Measurements from ENCODE around the gene BTNL3.

BTNL3 gene

DNA sequence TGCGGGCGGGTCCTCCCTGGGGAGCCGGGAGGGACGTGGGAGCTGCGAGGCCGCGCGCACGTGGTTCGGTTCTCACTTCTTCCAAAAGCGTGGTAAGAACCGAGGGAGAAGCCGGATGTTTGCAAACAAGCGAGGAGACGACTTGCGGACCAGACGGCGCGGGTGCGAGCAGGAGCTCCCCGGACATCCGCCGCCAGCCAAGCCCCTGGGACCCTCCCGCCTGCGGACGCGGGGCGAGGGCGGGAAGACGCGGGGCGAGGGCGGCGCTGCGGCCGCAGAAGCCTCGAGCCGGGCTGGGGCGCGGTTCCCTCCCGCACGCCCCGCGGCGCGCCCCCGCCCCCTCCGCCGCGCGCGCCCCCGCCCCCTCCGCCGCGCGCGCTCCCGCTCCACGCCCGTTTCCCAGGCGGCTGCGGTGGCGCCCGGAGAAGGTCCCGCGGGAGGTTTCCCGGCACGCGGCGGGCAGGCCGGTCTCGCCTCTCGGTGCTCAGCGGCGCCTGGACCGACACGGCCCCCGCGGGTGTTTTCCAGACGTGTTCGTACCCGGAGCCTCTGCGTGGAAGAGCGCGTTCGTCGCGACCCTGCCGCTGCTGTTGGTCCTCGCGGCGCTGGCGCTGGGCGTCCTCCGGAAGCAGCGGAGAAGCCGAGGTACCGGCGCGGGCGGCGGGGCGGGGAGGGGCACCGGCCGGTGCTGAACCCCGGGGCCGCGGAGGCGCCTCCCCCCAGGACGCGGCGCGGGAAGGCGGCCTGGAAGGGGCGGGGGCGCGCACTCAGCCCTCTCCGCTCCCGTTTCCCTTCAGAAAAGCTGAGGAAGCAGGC is 64.2 kb downstream of the BTNL3 start:
- TF ChIP-seq, protein P1, sequence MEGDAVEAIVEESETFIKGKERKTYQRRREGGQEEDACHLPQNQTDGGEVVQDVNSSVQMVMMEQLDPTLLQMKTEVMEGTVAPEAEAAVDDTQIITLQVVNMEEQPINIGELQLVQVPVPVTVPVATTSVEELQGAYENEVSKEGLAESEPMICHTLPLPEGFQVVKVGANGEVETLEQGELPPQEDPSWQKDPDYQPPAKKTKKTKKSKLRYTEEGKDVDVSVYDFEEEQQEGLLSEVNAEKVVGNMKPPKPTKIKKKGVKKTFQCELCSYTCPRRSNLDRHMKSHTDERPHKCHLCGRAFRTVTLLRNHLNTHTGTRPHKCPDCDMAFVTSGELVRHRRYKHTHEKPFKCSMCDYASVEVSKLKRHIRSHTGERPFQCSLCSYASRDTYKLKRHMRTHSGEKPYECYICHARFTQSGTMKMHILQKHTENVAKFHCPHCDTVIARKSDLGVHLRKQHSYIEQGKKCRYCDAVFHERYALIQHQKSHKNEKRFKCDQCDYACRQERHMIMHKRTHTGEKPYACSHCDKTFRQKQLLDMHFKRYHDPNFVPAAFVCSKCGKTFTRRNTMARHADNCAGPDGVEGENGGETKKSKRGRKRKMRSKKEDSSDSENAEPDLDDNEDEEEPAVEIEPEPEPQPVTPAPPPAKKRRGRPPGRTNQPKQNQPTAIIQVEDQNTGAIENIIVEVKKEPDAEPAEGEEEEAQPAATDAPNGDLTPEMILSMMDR (IDR thresholded peaks at IDR 0.05; ENCODE audit: low read depth, low read length) = no peak
- Histone ChIP-seq H3K4me3 (ENCODE audit: low read depth, low read length) (peak overlapping the region; percentile 37), H3K9me3 (ENCODE audit: severe bottlenecking) (no peaks in the 10 kb centered on the region), H3K27ac (no peak overlapping the region), H3K36me3 (no peaks in the 10 kb centered on the region), H3K27me3 (ENCODE audit: insufficient read depth, low read depth, severe bottlenecking) (peaks cover 30% of the 10 kb centered on the region)
- no peak for DNase-seq

DNA sequence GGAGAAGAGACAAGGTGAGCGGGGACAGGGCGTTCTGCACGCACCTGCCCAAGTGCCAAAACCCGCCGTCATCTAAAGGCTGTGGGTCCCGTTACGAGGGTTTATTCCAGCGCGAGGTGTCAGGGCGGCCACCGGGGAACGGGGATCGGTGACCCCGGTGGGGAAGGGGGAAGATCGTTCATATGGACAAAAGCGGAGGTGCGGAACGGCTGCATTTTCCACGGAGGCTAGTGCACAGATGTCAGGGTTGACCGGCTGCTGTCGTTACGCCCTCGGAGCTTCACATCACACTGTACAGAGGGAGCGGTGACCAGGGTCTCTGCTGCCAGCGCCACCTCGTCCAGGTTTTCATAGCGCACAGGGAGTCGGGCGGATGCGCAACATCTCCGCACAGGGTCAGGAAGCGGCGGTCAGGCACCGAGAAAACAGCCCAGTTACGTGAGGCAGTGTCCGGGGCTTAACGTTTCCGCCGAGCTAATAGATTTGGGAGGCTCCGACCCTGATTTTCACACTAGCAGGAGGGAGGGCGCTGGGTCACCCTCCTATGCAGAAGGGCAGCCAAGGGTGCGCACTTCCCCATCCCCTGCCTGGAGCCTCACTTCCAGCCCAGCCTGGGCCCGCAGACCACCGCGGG is 65.0 kb downstream of the BTNL3 start:
- DNase-seq = no peak
- TF ChIP-seq, protein P1 (IDR thresholded peaks at IDR 0.05; ENCODE audit: low read depth, low read length) = no peak
- H3K27ac ChIP-seq = no peak overlapping the region
- no peaks in the 10 kb centered on the region for H3K9me3 ChIP-seq (ENCODE audit: severe bottlenecking)
- no peaks in the 10 kb centered on the region for H3K36me3 ChIP-seq
- peak overlapping the region; percentile 37 for H3K4me3 ChIP-seq (ENCODE audit: low read depth, low read length)
- H3K27me3 ChIP-seq (ENCODE audit: insufficient read depth, low read depth, severe bottlenecking) = peaks cover 35% of the 10 kb centered on the region

DNA sequence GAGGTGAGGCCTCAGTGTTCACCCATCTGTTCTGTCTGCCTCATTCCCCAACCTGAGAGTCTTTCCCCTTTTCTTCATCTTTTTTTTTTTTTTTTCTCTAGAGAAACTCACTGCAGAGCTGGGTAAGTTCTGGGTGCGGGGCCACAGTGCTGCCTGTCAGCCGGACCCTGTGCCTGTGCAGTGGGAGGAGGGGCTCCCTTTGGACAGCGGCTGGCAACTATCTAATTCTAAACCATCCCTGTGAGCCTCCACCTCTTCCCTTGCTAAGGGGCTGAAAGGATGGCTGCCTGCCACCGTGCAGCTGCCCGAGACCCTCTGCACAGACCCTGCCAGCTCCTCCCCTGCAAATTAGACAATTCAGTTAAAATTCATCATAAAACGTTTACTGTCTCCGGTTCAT is 65.5 kb downstream of the BTNL3 start:
- Histone ChIP-seq H3K27ac (no peak overlapping the region), H3K9me3 (ENCODE audit: severe bottlenecking) (no peaks in the 10 kb centered on the region), H3K4me3 (ENCODE audit: low read depth, low read length) (no peak overlapping the region), H3K36me3 (no peaks in the 10 kb centered on the region), H3K27me3 (ENCODE audit: insufficient read depth, low read depth, severe bottlenecking) (peaks cover 35% of the 10 kb centered on the region)
- TF ChIP-seq, protein P1 (IDR thresholded peaks at IDR 0.05; ENCODE audit: low read depth, low read length) = no peak
- no peak for DNase-seq

DNA sequence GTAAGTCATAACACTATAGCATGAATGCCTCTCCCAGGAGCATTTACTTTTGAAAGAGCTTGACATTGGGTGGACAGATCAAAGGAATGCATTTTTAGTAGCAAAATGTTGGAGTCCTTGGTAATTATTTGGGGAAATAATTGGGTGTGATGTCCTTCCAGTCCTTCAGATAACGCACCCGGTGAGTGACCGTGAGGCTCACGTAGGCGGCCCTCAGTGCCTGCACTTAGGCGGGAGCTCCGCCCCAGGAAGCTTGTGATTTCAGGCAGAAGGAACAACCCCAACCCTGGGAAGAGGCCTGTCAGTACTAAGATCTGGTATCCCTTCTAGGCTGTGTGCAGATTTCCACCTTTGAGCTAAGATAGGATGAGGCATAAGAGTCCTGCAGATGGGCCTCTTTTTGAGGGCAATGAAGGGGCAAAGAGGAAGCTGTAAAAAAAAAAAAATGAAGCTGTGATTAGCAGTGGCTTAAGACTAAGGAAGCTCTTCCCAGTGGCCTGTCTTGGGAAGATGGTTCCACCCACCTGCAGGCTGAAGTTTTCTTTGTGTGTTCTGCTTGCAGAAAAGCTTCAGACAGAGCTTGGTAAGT is 66.3 kb downstream of the BTNL3 start:
- no peak overlapping the region for H3K4me3 ChIP-seq (ENCODE audit: low read depth, low read length)
- no peak overlapping the region for H3K27ac ChIP-seq
- H3K27me3 ChIP-seq (ENCODE audit: insufficient read depth, low read depth, severe bottlenecking) = peaks cover 39% of the 10 kb centered on the region
- no peak for DNase-seq
- TF ChIP-seq, protein P1 (IDR thresholded peaks at IDR 0.05; ENCODE audit: low read depth, low read length) = no peak
- H3K36me3 ChIP-seq = no peaks in the 10 kb centered on the region
- H3K9me3 ChIP-seq (ENCODE audit: severe bottlenecking) = no peaks in the 10 kb centered on the region
